ENCODE data around the gene STX16. TPM values are rescaled to one million over a fixed set of nuclear protein-coding genes. Genes with fewer than 3 reads are reported as not detected.

STX16 gene, protein sequence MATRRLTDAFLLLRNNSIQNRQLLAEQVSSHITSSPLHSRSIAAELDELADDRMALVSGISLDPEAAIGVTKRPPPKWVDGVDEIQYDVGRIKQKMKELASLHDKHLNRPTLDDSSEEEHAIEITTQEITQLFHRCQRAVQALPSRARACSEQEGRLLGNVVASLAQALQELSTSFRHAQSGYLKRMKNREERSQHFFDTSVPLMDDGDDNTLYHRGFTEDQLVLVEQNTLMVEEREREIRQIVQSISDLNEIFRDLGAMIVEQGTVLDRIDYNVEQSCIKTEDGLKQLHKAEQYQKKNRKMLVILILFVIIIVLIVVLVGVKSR
- total RNA-seq, result 78.8 and 85.6 TPM in 2 replicates
- long read RNA-seq, full-length matches to known transcripts, result 7 of 21 reads
- long read RNA-seq, partial matches to known transcripts, result 6 of 21 reads
- long read RNA-seq, other reads (novel, unspliced or antisense), result 8 of 21 reads

DNA sequence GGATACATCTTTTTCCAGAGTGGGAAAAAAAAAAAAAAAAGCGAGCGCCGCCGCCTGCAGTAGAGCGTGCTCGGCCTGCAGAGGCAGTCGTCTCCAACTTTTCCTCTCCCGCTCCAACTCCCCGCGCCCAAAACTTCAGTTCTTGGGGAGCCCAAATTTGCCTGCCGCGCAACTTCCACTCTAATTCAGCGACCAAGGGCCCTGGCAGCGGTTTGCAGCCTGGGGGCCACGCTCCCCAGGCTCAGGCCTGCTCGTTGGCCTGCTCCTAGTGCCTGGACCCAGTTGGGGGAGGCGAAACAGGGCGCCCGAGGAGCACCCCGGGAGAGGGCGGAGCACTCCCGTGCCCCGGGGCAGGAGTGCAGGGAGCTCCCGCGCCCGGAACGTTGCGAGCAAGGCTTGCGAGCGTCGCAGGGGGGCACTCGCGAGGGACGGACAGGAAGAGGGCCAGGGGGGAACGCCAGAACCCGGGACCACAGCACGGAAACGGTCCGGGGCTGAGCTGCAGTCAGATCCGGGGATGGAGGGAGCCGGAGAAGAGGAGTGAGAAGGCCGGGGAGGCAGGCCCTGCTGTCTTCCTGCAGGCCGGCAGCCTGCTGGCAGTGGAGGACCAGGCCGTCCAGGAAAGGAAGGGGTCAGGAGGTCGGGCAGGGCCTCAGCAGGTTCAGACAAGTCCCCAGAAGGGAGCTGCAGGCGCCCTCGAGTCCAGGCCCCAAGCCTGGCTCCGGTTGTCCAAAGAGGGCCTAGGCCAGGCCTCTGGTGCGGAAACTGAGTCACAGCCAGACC is at the start of gene STX16:
Gene STX16 (plus strand): TSS at position 508 of the 783 bp plus-strand sequence. CDS start 724 bp downstream, outside the sequence.
- Mint-ChIP-seq H3K27ac (peak within 1 kb of the TSS; percentile 99), H3K27me3 (peaks cover 9% of the 10 kb centered on the region), H3K9me3 (ENCODE audit: low read depth) (no peaks in the 10 kb centered on the region), H3K4me3 (ENCODE audit: low read depth) (peak within 1 kb of the TSS; percentile 100), H3K4me1 (ENCODE audit: low read depth) (peaks cover 20% of the 10 kb centered on the region), H3K36me3 (ENCODE audit: insufficient read depth) (no peaks in the 10 kb centered on the region)
- TF ChIP-seq, protein P1, sequence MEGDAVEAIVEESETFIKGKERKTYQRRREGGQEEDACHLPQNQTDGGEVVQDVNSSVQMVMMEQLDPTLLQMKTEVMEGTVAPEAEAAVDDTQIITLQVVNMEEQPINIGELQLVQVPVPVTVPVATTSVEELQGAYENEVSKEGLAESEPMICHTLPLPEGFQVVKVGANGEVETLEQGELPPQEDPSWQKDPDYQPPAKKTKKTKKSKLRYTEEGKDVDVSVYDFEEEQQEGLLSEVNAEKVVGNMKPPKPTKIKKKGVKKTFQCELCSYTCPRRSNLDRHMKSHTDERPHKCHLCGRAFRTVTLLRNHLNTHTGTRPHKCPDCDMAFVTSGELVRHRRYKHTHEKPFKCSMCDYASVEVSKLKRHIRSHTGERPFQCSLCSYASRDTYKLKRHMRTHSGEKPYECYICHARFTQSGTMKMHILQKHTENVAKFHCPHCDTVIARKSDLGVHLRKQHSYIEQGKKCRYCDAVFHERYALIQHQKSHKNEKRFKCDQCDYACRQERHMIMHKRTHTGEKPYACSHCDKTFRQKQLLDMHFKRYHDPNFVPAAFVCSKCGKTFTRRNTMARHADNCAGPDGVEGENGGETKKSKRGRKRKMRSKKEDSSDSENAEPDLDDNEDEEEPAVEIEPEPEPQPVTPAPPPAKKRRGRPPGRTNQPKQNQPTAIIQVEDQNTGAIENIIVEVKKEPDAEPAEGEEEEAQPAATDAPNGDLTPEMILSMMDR (IDR thresholded peaks at IDR 0.05; ENCODE audit: unreplicated experiment), result peak; percentile 74
- DNase-seq (ENCODE audit: low spot score, unreplicated experiment), result peak; percentile 80

DNA sequence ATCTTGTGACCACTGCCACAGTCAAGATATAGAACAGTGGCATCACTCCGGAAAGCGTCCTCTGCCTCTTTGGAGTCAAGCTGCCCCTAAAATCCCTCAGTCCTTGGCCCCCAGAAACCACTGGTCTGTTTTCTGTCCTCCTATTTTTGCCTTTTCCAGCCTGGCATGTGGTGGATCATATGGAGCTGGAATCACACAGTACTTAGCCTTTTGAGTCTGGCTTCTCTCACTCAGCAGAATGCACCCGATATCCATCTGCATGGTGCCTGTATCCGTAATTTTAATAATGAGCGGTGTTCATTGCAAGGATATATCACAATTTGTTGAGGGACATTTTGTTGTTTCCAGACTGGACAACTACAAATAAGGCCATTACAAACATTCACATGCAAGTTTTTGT is 49.0 kb upstream of the STX16 start:
- Mint-ChIP-seq H3K4me1 (ENCODE audit: low read depth) (no peaks in the 10 kb centered on the region), H3K27ac (no peak overlapping the region), H3K36me3 (ENCODE audit: insufficient read depth) (no peaks in the 10 kb centered on the region), H3K4me3 (ENCODE audit: low read depth) (no peak overlapping the region), H3K27me3 (peaks cover 8% of the 10 kb centered on the region), H3K9me3 (ENCODE audit: low read depth) (no peaks in the 10 kb centered on the region)
- TF ChIP-seq, protein P1 (IDR thresholded peaks at IDR 0.05; ENCODE audit: unreplicated experiment), result no peak
- DNase-seq (ENCODE audit: low spot score, unreplicated experiment), result no peak

DNA sequence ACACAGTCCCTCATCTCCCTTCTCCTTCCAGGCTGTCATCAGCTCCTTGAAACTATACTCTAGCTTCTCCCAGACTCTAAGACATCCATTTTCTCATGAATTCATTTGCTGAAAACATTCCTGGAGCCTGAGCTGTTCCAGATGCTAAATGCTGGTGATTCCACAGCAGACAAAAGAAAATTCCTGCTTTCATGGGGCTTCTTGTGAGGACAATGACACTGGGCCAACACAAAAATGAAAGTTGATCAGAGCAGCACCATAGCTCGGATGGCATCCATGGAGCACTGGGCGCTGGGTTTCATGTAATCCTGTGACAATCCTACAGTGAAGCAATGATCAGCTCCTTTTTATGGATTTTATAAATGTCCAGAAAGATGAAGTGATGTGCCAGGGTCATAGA is 47.4 kb upstream of the STX16 start:
- Mint-ChIP-seq H3K27ac (no peak overlapping the region), H3K4me1 (ENCODE audit: low read depth) (no peaks in the 10 kb centered on the region), H3K9me3 (ENCODE audit: low read depth) (no peaks in the 10 kb centered on the region), H3K4me3 (ENCODE audit: low read depth) (no peak overlapping the region), H3K27me3 (peaks cover 7% of the 10 kb centered on the region), H3K36me3 (ENCODE audit: insufficient read depth) (no peaks in the 10 kb centered on the region)
- TF ChIP-seq, protein P1 (IDR thresholded peaks at IDR 0.05; ENCODE audit: unreplicated experiment), result no peak
- no peak for DNase-seq (ENCODE audit: low spot score, unreplicated experiment)

DNA sequence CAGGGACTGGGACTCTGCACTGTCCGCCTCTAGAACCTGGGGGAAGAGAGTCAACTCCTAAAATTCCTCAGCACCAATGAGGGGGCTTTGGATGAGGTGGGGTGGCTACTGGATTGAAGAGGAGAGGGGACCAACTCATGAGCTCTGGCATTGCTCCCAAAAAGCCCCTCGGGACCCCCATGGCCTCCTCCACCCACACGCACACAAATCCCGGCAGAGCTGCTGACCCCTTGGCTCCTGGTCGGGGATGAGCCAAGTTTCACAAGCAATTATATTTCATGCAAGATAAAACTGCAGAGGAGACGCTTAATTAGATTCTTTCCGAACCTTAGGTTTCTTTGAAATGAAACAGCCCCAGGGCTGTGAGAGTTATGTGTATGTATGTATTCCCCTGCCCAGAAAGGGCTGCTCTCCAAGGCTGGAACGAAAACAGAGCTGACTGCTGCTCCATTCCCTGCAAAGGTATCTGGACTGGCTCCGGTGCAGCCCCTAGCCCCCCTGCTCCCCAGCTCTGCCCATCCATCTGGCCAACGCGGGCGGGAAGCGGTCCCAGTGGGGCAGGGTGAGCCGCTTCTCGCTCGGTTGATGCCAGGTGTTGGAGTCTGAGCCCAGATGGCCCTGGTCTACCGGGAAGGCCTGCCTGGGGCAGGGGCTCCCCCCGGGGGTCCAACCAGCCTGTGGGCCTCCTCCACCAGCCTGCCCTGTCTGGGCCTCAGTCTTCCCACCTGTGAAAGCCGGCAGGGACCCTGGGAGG is 46.8 kb upstream of the STX16 start:
- DNase-seq (ENCODE audit: low spot score, unreplicated experiment), result no peak
- Mint-ChIP-seq H3K27ac (no peak overlapping the region), H3K36me3 (ENCODE audit: insufficient read depth) (no peaks in the 10 kb centered on the region), H3K27me3 (peaks cover 7% of the 10 kb centered on the region), H3K4me1 (ENCODE audit: low read depth) (no peaks in the 10 kb centered on the region), H3K9me3 (ENCODE audit: low read depth) (no peaks in the 10 kb centered on the region), H3K4me3 (ENCODE audit: low read depth) (no peak overlapping the region)
- TF ChIP-seq, protein P1 (IDR thresholded peaks at IDR 0.05; ENCODE audit: unreplicated experiment), result no peak
